A673 (cell line): ENCODE data around the gene MAP3K5. TPM values are rescaled to one million over a fixed set of nuclear protein-coding genes. Genes with fewer than 3 reads are reported as not detected.
A peak's percentile ranks its signal among the peaks of the same experiment; 100 is the strongest.

Source experiments
- BruUV-seq: library from RNA; stranded (reverse); fragments of 400-500 nt; replicated peaks from 2 replicates; lab custom pipeline; 2021; lab: Mats Ljungman, UMichigan
- CTCF ChIA-PET: fragments of 300-600 bp; sonication (Branson Sonifier 250); formaldehyde crosslinking; loops from one replicate; lab custom pipeline; 2022; ENCODE audit warnings: antibody characterized with exemption; lab: Charles Lee
- POLR2A ChIA-PET: fragments of 300-600 bp; sonication (Branson Sonifier 250); formaldehyde crosslinking; loops from one replicate; lab custom pipeline; 2022; ENCODE audit warnings: antibody characterized with exemption; ENCODE audit not compliant: low non-redundant PET; lab: Charles Lee
- DNase-seq: peaks from one replicate; pipeline ENCODE4 v3.0.0-alpha.2; 2015; ENCODE audit warnings: low spot score
- H3K27ac ChIP-seq: fragments of 200-600 bp; sonication (generic); 2 replicates; pipeline ENCODE4 v1.5.1; 2016; ENCODE audit warnings: mixed run types, low read depth, mild to moderate bottlenecking, mixed read lengths, antibody characterized with exemption, low read length; ENCODE audit not compliant: poor library complexity, severe bottlenecking
- H3K27me3 ChIP-seq: fragments of 200-600 bp; sonication (generic); replicated peaks from 2 replicates; pipeline ENCODE4 v1.6.1; 2017; ENCODE audit warnings: mixed run types, low read depth, mild to moderate bottlenecking, mixed read lengths, antibody characterized with exemption, low read length; ENCODE audit not compliant: insufficient read depth, poor library complexity
- H3K36me3 ChIP-seq: fragments of 200-600 bp; sonication (generic); 2 replicates; pipeline ENCODE4 v1.6.1; 2016; ENCODE audit warnings: mixed run types, mild to moderate bottlenecking, mixed read lengths, antibody characterized with exemption, low read length; ENCODE audit not compliant: insufficient read depth, poor library complexity, severe bottlenecking
- H3K4me1 ChIP-seq: fragments of 200-600 bp; sonication (generic); 2 replicates; pipeline ENCODE4 v1.6.1; 2017; ENCODE audit warnings: mixed run types, mild to moderate bottlenecking, mixed read lengths, antibody characterized with exemption, low read length; ENCODE audit not compliant: insufficient read depth, poor library complexity, severe bottlenecking
- H3K4me3 ChIP-seq: fragments of 200-600 bp; sonication (generic); 2 replicates; pipeline ENCODE4 v1.5.1; 2016; ENCODE audit warnings: low read depth, mixed run types, mild to moderate bottlenecking, mixed read lengths, low read length; ENCODE audit not compliant: poor library complexity, severe bottlenecking
- H3K9me3 ChIP-seq: fragments of 200-600 bp; sonication (generic); 2 replicates; pipeline ENCODE4 v1.6.1; 2016; ENCODE audit warnings: mixed run types, low read depth, mild to moderate bottlenecking, mixed read lengths, antibody characterized with exemption, low read length; ENCODE audit not compliant: poor library complexity, severe bottlenecking
- CTCF ChIP-seq: fragments of 300-800, 200-600 bp; sonication (generic); conservative IDR thresholded peaks from 2 replicates; pipeline ENCODE4 v1.5.1; 2017; ENCODE audit warnings: low read depth, mild to moderate bottlenecking, antibody characterized with exemption, low read length, moderate library complexity, mixed read lengths
- EZH2 ChIP-seq: fragments of 200-600 bp; sonication (generic); IDR thresholded peaks from 2 replicates; pipeline ENCODE4 v1.6.1; 2017; ENCODE audit warnings: borderline replicate concordance, low read depth, mild to moderate bottlenecking, mixed read lengths, antibody characterized with exemption, low read length; ENCODE audit not compliant: poor library complexity, severe bottlenecking
- intact Hi-C: fragments of 100-400 bp; cut with micrococcal nuclease; formaldehyde crosslinking; loops from one replicate; pipeline ENCODE4 v1.10.0; 2022; ENCODE audit not compliant: unreplicated experiment
- total RNA-seq: library from RNA; stranded (reverse); gene quantifications from 2 replicates; pipeline ENCODE4 v1.2.3, GENCODE V29; 2021

Gene MAP3K5
- total RNA-seq, 1 experiment from 2014 or later, result 5.4 TPM

- ChIA-PET POLR2A (no interaction called here), CTCF (no interaction called here)
- Histone ChIP-seq H3K4me3 (no peak overlapping the region), H3K36me3 (no peaks in the 10 kb centered on the region), H3K27ac (no peak overlapping the region), H3K27me3 (no peaks in the 10 kb centered on the region), H3K9me3 (no peaks in the 10 kb centered on the region), H3K4me1 (peaks cover 3% of the 10 kb centered on the region)
- peak; percentile 45 for DNase-seq
- no peak for TF ChIP-seq EZH2
- TF ChIP-seq CTCF, result no peak
- no TSS peak for BruUV-seq
- intact Hi-C loops, result no loop called here
Observed at GRCh38 chr6:136774228-136775041, 17.8 kb downstream of the MAP3K5 start.

- no peak for DNase-seq
- H3K4me1 ChIP-seq, result peaks cover 3% of the 10 kb centered on the region
- no peak overlapping the region for H3K4me3 ChIP-seq
- no peaks in the 10 kb centered on the region for H3K36me3 ChIP-seq
- POLR2A ChIA-PET, result no interaction called here
- no peak for TF ChIP-seq CTCF
- intact Hi-C loops, result no loop called here
- H3K27me3 ChIP-seq, result no peaks in the 10 kb centered on the region
- H3K27ac ChIP-seq, result no peak overlapping the region
- CTCF ChIA-PET, result no interaction called here
- BruUV-seq, result no TSS peak
- no peaks in the 10 kb centered on the region for H3K9me3 ChIP-seq
Observed at GRCh38 chr6:136773473-136773796, 18.8 kb downstream of the MAP3K5 start.

- Histone ChIP-seq H3K36me3 (no peaks in the 10 kb centered on the region), H3K27ac (no peak overlapping the region), H3K4me3 (no peak overlapping the region), H3K9me3 (no peaks in the 10 kb centered on the region), H3K4me1 (peaks cover 4% of the 10 kb centered on the region), H3K27me3 (no peaks in the 10 kb centered on the region)
- ChIA-PET CTCF (no interaction called here), POLR2A (no interaction called here)
- no peak for TF ChIP-seq CTCF
- no peak for TF ChIP-seq EZH2
- BruUV-seq, result no TSS peak
- intact Hi-C loops, result no loop called here
- no peak for DNase-seq
Observed at GRCh38 chr6:136772685-136773472, 19.4 kb downstream of the MAP3K5 start.
